ENCODE results near the gene UPP2. TPM values are rescaled to one million over a fixed set of nuclear protein-coding genes. Genes with fewer than 3 reads are reported as not detected.

The UPP2 gene
- total RNA-seq, 1 experiment from 2014 or later, result not detected

DNA sequence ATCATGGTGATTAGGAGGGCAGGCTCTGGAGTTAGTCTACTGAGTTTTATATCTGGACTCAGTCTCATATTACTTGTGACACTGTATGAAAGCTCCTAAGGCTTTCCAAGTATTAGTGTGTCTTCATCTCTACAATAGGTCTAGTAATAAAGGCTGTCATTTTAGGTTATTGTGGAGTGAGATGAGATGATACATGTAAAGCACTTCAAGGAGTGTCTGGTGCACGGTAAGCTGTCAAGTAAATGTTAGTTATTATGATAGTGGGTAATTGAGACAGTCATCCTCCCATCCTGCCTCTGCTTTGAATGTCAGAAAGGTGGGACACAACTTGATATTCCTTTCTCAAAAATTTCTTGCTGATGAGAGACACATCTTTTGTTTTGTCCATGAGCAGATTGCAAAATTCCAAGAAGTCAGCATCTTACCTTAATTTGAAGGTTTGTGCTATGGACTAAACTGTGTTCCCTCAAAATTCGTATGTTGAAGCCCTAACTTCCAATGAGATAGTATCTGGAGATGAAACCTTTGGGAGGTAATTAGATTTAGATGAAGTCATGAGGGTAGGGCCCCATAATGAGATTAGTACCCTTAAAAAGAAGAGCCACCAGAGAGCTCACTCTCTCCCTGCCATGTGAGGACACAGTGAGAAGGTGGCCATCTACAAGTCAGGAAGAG lies 41.4 kb upstream of the UPP2 start:
- no peaks in the 10 kb centered on the region for H3K36me3 ChIP-seq (ENCODE audit: insufficient read depth, low read length, poor library complexity, severe bottlenecking)
- CTCF ChIA-PET, result no interaction called here
- intact Hi-C loops (cut with micrococcal nuclease; ENCODE audit: unreplicated experiment), result no loop called here
- no peaks in the 10 kb centered on the region for H3K9me3 ChIP-seq (ENCODE audit: low read depth, low read length, poor library complexity, severe bottlenecking)
- no peaks in the 10 kb centered on the region for H3K27me3 ChIP-seq (replicated peaks; ENCODE audit: insufficient read depth, low read depth, low read length, poor library complexity)
- H3K4me3 ChIP-seq (ENCODE audit: low read depth, low read length, poor library complexity, severe bottlenecking), result no peak overlapping the region
- no peak for DNase-seq (ENCODE audit: low spot score)
- H3K27ac ChIP-seq (ENCODE audit: low read depth, low read length, poor library complexity, severe bottlenecking), result no peak overlapping the region
- POLR2A ChIA-PET (ENCODE audit: low non-redundant PET), result no interaction called here
- TF ChIP-seq, protein P1, sequence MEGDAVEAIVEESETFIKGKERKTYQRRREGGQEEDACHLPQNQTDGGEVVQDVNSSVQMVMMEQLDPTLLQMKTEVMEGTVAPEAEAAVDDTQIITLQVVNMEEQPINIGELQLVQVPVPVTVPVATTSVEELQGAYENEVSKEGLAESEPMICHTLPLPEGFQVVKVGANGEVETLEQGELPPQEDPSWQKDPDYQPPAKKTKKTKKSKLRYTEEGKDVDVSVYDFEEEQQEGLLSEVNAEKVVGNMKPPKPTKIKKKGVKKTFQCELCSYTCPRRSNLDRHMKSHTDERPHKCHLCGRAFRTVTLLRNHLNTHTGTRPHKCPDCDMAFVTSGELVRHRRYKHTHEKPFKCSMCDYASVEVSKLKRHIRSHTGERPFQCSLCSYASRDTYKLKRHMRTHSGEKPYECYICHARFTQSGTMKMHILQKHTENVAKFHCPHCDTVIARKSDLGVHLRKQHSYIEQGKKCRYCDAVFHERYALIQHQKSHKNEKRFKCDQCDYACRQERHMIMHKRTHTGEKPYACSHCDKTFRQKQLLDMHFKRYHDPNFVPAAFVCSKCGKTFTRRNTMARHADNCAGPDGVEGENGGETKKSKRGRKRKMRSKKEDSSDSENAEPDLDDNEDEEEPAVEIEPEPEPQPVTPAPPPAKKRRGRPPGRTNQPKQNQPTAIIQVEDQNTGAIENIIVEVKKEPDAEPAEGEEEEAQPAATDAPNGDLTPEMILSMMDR (conservative IDR thresholded peaks at IDR 0.05; ENCODE audit: low read depth, low read length), result no peak
- TF ChIP-seq EZH2 (IDR thresholded peaks at IDR 0.05; ENCODE audit: borderline replicate concordance, low read depth, low read length, poor library complexity, severe bottlenecking), result no peak
- peaks cover 5% of the 10 kb centered on the region for H3K4me1 ChIP-seq (ENCODE audit: insufficient read depth, low read length, poor library complexity, severe bottlenecking)
- no TSS peak for BruUV-seq (replicated peaks)

GRCh38 chr2:158060835-158061435 lies 40.7 kb upstream of the UPP2 start:
- Histone ChIP-seq H3K4me3 (ENCODE audit: low read depth, low read length, poor library complexity, severe bottlenecking) (no peak overlapping the region), H3K36me3 (ENCODE audit: insufficient read depth, low read length, poor library complexity, severe bottlenecking) (no peaks in the 10 kb centered on the region), H3K4me1 (ENCODE audit: insufficient read depth, low read length, poor library complexity, severe bottlenecking) (peaks cover 5% of the 10 kb centered on the region), H3K27ac (ENCODE audit: low read depth, low read length, poor library complexity, severe bottlenecking) (no peak overlapping the region), H3K27me3 (replicated peaks; ENCODE audit: insufficient read depth, low read depth, low read length, poor library complexity) (no peaks in the 10 kb centered on the region), H3K9me3 (ENCODE audit: low read depth, low read length, poor library complexity, severe bottlenecking) (no peaks in the 10 kb centered on the region)
- POLR2A ChIA-PET (ENCODE audit: low non-redundant PET), result no interaction called here
- CTCF ChIA-PET, result no interaction called here
- intact Hi-C loops (cut with micrococcal nuclease; ENCODE audit: unreplicated experiment), result no loop called here
- peak; percentile 60 for DNase-seq (ENCODE audit: low spot score)
- no TSS peak for BruUV-seq (replicated peaks)
- TF ChIP-seq, protein P1 (conservative IDR thresholded peaks at IDR 0.05; ENCODE audit: low read depth, low read length), result no peak
- no peak for TF ChIP-seq EZH2 (IDR thresholded peaks at IDR 0.05; ENCODE audit: borderline replicate concordance, low read depth, low read length, poor library complexity, severe bottlenecking)

DNA sequence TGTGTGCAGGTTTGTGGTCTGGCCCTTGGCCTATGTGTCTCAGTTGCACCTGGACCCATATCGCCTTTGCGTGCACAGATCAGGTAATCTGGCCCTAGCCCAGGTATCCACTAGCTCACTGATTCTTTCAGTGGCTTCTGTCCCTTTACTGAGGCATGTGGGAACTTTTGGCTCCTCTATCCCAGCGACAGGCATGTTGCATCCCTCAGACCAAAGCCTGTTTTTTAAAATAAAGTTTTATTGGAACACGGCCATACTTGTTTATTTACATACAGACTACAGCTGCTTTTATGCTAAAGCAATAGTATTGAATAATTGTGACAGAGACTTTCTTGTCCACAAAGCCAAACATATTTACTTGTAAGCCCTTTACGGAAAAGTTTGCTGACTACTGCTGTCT lies 39.9 kb upstream of the UPP2 start:
- ChIA-PET POLR2A (ENCODE audit: low non-redundant PET) (no interaction called here), CTCF (no interaction called here)
- BruUV-seq (replicated peaks), result no TSS peak
- peaks cover 5% of the 10 kb centered on the region for H3K4me1 ChIP-seq (ENCODE audit: insufficient read depth, low read length, poor library complexity, severe bottlenecking)
- H3K27ac ChIP-seq (ENCODE audit: low read depth, low read length, poor library complexity, severe bottlenecking), result no peak overlapping the region
- DNase-seq (ENCODE audit: low spot score), result no peak
- H3K27me3 ChIP-seq (replicated peaks; ENCODE audit: insufficient read depth, low read depth, low read length, poor library complexity), result no peaks in the 10 kb centered on the region
- intact Hi-C loops (cut with micrococcal nuclease; ENCODE audit: unreplicated experiment), result no loop called here
- no peaks in the 10 kb centered on the region for H3K9me3 ChIP-seq (ENCODE audit: low read depth, low read length, poor library complexity, severe bottlenecking)
- no peak overlapping the region for H3K4me3 ChIP-seq (ENCODE audit: low read depth, low read length, poor library complexity, severe bottlenecking)
- no peak for TF ChIP-seq EZH2 (IDR thresholded peaks at IDR 0.05; ENCODE audit: borderline replicate concordance, low read depth, low read length, poor library complexity, severe bottlenecking)
- TF ChIP-seq, protein P1 (conservative IDR thresholded peaks at IDR 0.05; ENCODE audit: low read depth, low read length), result no peak
- no peaks in the 10 kb centered on the region for H3K36me3 ChIP-seq (ENCODE audit: insufficient read depth, low read length, poor library complexity, severe bottlenecking)

All from A673 (cell line).